Measurements from ENCODE around the gene FAM135A.

FAM135A gene

GRCh38 chr6:70413114-70413991 is at the start of gene FAM135A:
Gene FAM135A (plus strand): TSS chr6:70413508. CDS start chr6:70428343, 14,835 bp downstream.
- DNase-seq = peak; percentile 92 to 93

- no peak for DNase-seq
Observed at GRCh38 chr6:70363741-70364493, 49.4 kb upstream of the FAM135A start.

- peak; percentile 40 to 52 for DNase-seq
Observed at GRCh38 chr6:70369332-70369950, 43.9 kb upstream of the FAM135A start.

- no peak for DNase-seq
Observed at GRCh38 chr6:70370496-70370895, 42.8 kb upstream of the FAM135A start.

- no peak for DNase-seq
Observed at GRCh38 chr6:70371454-70372105, 41.7 kb upstream of the FAM135A start.

GRCh38 chr6:70375166-70375565 is 38.1 kb upstream of the FAM135A start:
- DNase-seq = no peak

- no peak for DNase-seq
Observed at GRCh38 chr6:70375882-70376281, 37.4 kb upstream of the FAM135A start.

GRCh38 chr6:70376628-70377027 is 36.7 kb upstream of the FAM135A start:
- DNase-seq = no peak

GRCh38 chr6:70377372-70377771 is 35.9 kb upstream of the FAM135A start:
- DNase-seq = no peak

GRCh38 chr6:70379473-70380013 is 33.8 kb upstream of the FAM135A start:
- no peak for DNase-seq

- no peak for DNase-seq
Observed at GRCh38 chr6:70380252-70380651, 33.1 kb upstream of the FAM135A start.

GRCh38 chr6:70380771-70381416 is 32.4 kb upstream of the FAM135A start:
- no peak for DNase-seq

GRCh38 chr6:70381417-70381782 is 31.9 kb upstream of the FAM135A start:
- no peak for DNase-seq

GRCh38 chr6:70385901-70386300 is 27.4 kb upstream of the FAM135A start:
- DNase-seq = no peak

GRCh38 chr6:70388814-70389213 is 24.5 kb upstream of the FAM135A start:
- no peak for DNase-seq

- DNase-seq = no peak
Observed at GRCh38 chr6:70389261-70389660, 24.0 kb upstream of the FAM135A start.

GRCh38 chr6:70390067-70390466 is 23.2 kb upstream of the FAM135A start:
- no peak for DNase-seq

- DNase-seq = no peak
Observed at GRCh38 chr6:70391492-70391891, 21.8 kb upstream of the FAM135A start.

GRCh38 chr6:70394518-70395300 is 18.6 kb upstream of the FAM135A start:
- DNase-seq = no peak

GRCh38 chr6:70395301-70395672 is 18.0 kb upstream of the FAM135A start:
- no peak for DNase-seq

- no peak for DNase-seq
Observed at GRCh38 chr6:70396163-70396562, 17.1 kb upstream of the FAM135A start.

Data from stimulated activated CD4-positive, alpha-beta T cell treated with anti-CD3 and anti-CD28 coated beads, Interleukin-4, amount 100 ng/mL, for 4 hours (primary cell).